Superior temporal gyrus (tissue), 1 donor: ENCODE measurements around the gene DAND5.

Source experiments
- DNase-seq: peaks from one replicate; pipeline ENCODE4 v3.0.0-alpha.2; 2016; ENCODE audit errors: extremely low spot score

DAND5 gene

GRCh38 chr19:12969292-12969988, at the start of gene DAND5:
TSS of gene DAND5 (plus strand) at chr19:12969576. CDS start at chr19:12969661, 85 bp downstream.
- peak; percentile 37 for DNase-seq

GRCh38 chr19:12921047-12921446, 48.3 kb upstream of the DAND5 start:
- DNase-seq, result no peak

- no peak for DNase-seq
Observed at GRCh38 chr19:12922959-12923358, 46.4 kb upstream of the DAND5 start.

GRCh38 chr19:12924621-12925310, 44.6 kb upstream of the DAND5 start:
- DNase-seq, result no peak

- no peak for DNase-seq
Observed at GRCh38 chr19:12930002-12930645, 39.3 kb upstream of the DAND5 start.

- DNase-seq, result no peak
Observed at GRCh38 chr19:12932392-12933286, 36.7 kb upstream of the DAND5 start.

GRCh38 chr19:12933287-12934072, 35.9 kb upstream of the DAND5 start, which contains the start of gene FARSA:
TSS of gene FARSA (minus strand) at chr19:12933711. CDS start at chr19:12933696, 15 bp downstream.
- peak; percentile 97 for DNase-seq

GRCh38 chr19:12935071-12935470, 34.3 kb upstream of the DAND5 start:
- no peak for DNase-seq

GRCh38 chr19:12936582-12936981, 32.8 kb upstream of the DAND5 start:
- no peak for DNase-seq

GRCh38 chr19:12937093-12937926, 32.1 kb upstream of the DAND5 start:
- DNase-seq, result no peak

- peak; percentile 100 for DNase-seq
Observed at GRCh38 chr19:12937927-12938778, 31.2 kb upstream of the DAND5 start, which contains the start of gene CALR. TSS of gene CALR (plus strand) at chr19:12938609. CDS start at chr19:12938680, 71 bp downstream.

- DNase-seq, result no peak
Observed at GRCh38 chr19:12938779-12939601, 30.4 kb upstream of the DAND5 start.

GRCh38 chr19:12939975-12940423, 29.4 kb upstream of the DAND5 start:
- no peak for DNase-seq

GRCh38 chr19:12940897-12941296, 28.5 kb upstream of the DAND5 start:
- no peak for DNase-seq

GRCh38 chr19:12943437-12944044, 25.8 kb upstream of the DAND5 start:
- DNase-seq, result no peak

- DNase-seq, result no peak
Observed at GRCh38 chr19:12944104-12944674, 25.2 kb upstream of the DAND5 start.

- DNase-seq, result peak; percentile 93
Observed at GRCh38 chr19:12945479-12946091, 23.8 kb upstream of the DAND5 start, which contains the start of gene RAD23A. TSS of gene RAD23A (plus strand) at chr19:12945862. CDS start at chr19:12945949, 87 bp downstream.
